Measurements from ENCODE around the gene IL13RA1.

IL13RA1 gene

GRCh38 chrX:118726887-118727685, at the start of gene IL13RA1:
Gene IL13RA1, plus strand, starts transcription at chrX:118727606. Its CDS starts 33 bp downstream, at chrX:118727639.
- Histone ChIP-seq H3K9ac (ENCODE audit: low read depth, low read length) (peak within 1 kb of the TSS; percentile 4), H3K27me3 (ENCODE audit: control insufficient read depth, insufficient read depth, low read length) (peaks cover 22% of the 10 kb centered on the region), H3K36me3 (ENCODE audit: control insufficient read depth, insufficient read depth, low read length) (no peaks in the 10 kb centered on the region)

GRCh38 chrX:118679290-118679689, 48.1 kb upstream of the IL13RA1 start:
- H3K4me3 ChIP-seq (ENCODE audit: low read depth, low read length) = no peak overlapping the region
- H3K27me3 ChIP-seq (ENCODE audit: control insufficient read depth, insufficient read depth, low read length) = no peaks in the 10 kb centered on the region
- H3K9ac ChIP-seq (ENCODE audit: low read depth, low read length) = no peak overlapping the region
- no peaks in the 10 kb centered on the region for H3K9me3 ChIP-seq (ENCODE audit: control insufficient read depth, insufficient read depth, low read length)
- H3K36me3 ChIP-seq (ENCODE audit: control insufficient read depth, insufficient read depth, low read length) = no peaks in the 10 kb centered on the region
- H3K4me1 ChIP-seq (ENCODE audit: control insufficient read depth, insufficient read depth, low read length) = no peaks in the 10 kb centered on the region

More at GRCh38 chrX:118726887-118727685, at the start of gene IL13RA1:
- H3K9me3 ChIP-seq (ENCODE audit: control insufficient read depth, insufficient read depth, low read length) = no peaks in the 10 kb centered on the region
- H3K4me3 ChIP-seq (ENCODE audit: low read depth, low read length) = peak within 1 kb of the TSS; percentile 41
- no peaks in the 10 kb centered on the region for H3K4me1 ChIP-seq (ENCODE audit: control insufficient read depth, insufficient read depth, low read length)

GRCh38 chrX:118682258-118683014, 45.0 kb upstream of the IL13RA1 start:
- Histone ChIP-seq H3K36me3 (ENCODE audit: control insufficient read depth, insufficient read depth, low read length) (no peaks in the 10 kb centered on the region), H3K4me1 (ENCODE audit: control insufficient read depth, insufficient read depth, low read length) (no peaks in the 10 kb centered on the region), H3K9me3 (ENCODE audit: control insufficient read depth, insufficient read depth, low read length) (no peaks in the 10 kb centered on the region), H3K9ac (ENCODE audit: low read depth, low read length) (no peak overlapping the region), H3K4me3 (ENCODE audit: low read depth, low read length) (no peak overlapping the region), H3K27me3 (ENCODE audit: control insufficient read depth, insufficient read depth, low read length) (no peaks in the 10 kb centered on the region)

GRCh38 chrX:118685393-118685792, 42.0 kb upstream of the IL13RA1 start:
- H3K27me3 ChIP-seq (ENCODE audit: control insufficient read depth, insufficient read depth, low read length) = no peaks in the 10 kb centered on the region
- no peak overlapping the region for H3K4me3 ChIP-seq (ENCODE audit: low read depth, low read length)
- H3K36me3 ChIP-seq (ENCODE audit: control insufficient read depth, insufficient read depth, low read length) = no peaks in the 10 kb centered on the region
- no peaks in the 10 kb centered on the region for H3K4me1 ChIP-seq (ENCODE audit: control insufficient read depth, insufficient read depth, low read length)
- H3K9ac ChIP-seq (ENCODE audit: low read depth, low read length) = no peak overlapping the region
- H3K9me3 ChIP-seq (ENCODE audit: control insufficient read depth, insufficient read depth, low read length) = no peaks in the 10 kb centered on the region

GRCh38 chrX:118688935-118689334, 38.5 kb upstream of the IL13RA1 start:
- no peaks in the 10 kb centered on the region for H3K9me3 ChIP-seq (ENCODE audit: control insufficient read depth, insufficient read depth, low read length)
- H3K4me3 ChIP-seq (ENCODE audit: low read depth, low read length) = no peak overlapping the region
- H3K27me3 ChIP-seq (ENCODE audit: control insufficient read depth, insufficient read depth, low read length) = no peaks in the 10 kb centered on the region
- no peaks in the 10 kb centered on the region for H3K36me3 ChIP-seq (ENCODE audit: control insufficient read depth, insufficient read depth, low read length)
- H3K4me1 ChIP-seq (ENCODE audit: control insufficient read depth, insufficient read depth, low read length) = no peaks in the 10 kb centered on the region
- no peak overlapping the region for H3K9ac ChIP-seq (ENCODE audit: low read depth, low read length)

- H3K36me3 ChIP-seq (ENCODE audit: control insufficient read depth, insufficient read depth, low read length) = no peaks in the 10 kb centered on the region
- no peaks in the 10 kb centered on the region for H3K27me3 ChIP-seq (ENCODE audit: control insufficient read depth, insufficient read depth, low read length)
- H3K4me1 ChIP-seq (ENCODE audit: control insufficient read depth, insufficient read depth, low read length) = no peaks in the 10 kb centered on the region
- no peak overlapping the region for H3K4me3 ChIP-seq (ENCODE audit: low read depth, low read length)
- no peak overlapping the region for H3K9ac ChIP-seq (ENCODE audit: low read depth, low read length)
- H3K9me3 ChIP-seq (ENCODE audit: control insufficient read depth, insufficient read depth, low read length) = no peaks in the 10 kb centered on the region
Measured at GRCh38 chrX:118693843-118694242, 33.6 kb upstream of the IL13RA1 start.

GRCh38 chrX:118694638-118695037, 32.8 kb upstream of the IL13RA1 start:
- Histone ChIP-seq H3K9ac (ENCODE audit: low read depth, low read length) (no peak overlapping the region), H3K4me1 (ENCODE audit: control insufficient read depth, insufficient read depth, low read length) (no peaks in the 10 kb centered on the region), H3K4me3 (ENCODE audit: low read depth, low read length) (no peak overlapping the region), H3K27me3 (ENCODE audit: control insufficient read depth, insufficient read depth, low read length) (no peaks in the 10 kb centered on the region), H3K36me3 (ENCODE audit: control insufficient read depth, insufficient read depth, low read length) (no peaks in the 10 kb centered on the region), H3K9me3 (ENCODE audit: control insufficient read depth, insufficient read depth, low read length) (no peaks in the 10 kb centered on the region)

GRCh38 chrX:118698516-118699170, 28.8 kb upstream of the IL13RA1 start:
- no peaks in the 10 kb centered on the region for H3K4me1 ChIP-seq (ENCODE audit: control insufficient read depth, insufficient read depth, low read length)
- no peaks in the 10 kb centered on the region for H3K36me3 ChIP-seq (ENCODE audit: control insufficient read depth, insufficient read depth, low read length)
- H3K4me3 ChIP-seq (ENCODE audit: low read depth, low read length) = no peak overlapping the region
- H3K9ac ChIP-seq (ENCODE audit: low read depth, low read length) = no peak overlapping the region
- H3K27me3 ChIP-seq (ENCODE audit: control insufficient read depth, insufficient read depth, low read length) = no peaks in the 10 kb centered on the region
- no peaks in the 10 kb centered on the region for H3K9me3 ChIP-seq (ENCODE audit: control insufficient read depth, insufficient read depth, low read length)

GRCh38 chrX:118702741-118703140, 24.7 kb upstream of the IL13RA1 start:
- H3K4me3 ChIP-seq (ENCODE audit: low read depth, low read length) = no peak overlapping the region
- H3K27me3 ChIP-seq (ENCODE audit: control insufficient read depth, insufficient read depth, low read length) = no peaks in the 10 kb centered on the region
- H3K36me3 ChIP-seq (ENCODE audit: control insufficient read depth, insufficient read depth, low read length) = no peaks in the 10 kb centered on the region
- no peak overlapping the region for H3K9ac ChIP-seq (ENCODE audit: low read depth, low read length)
- no peaks in the 10 kb centered on the region for H3K9me3 ChIP-seq (ENCODE audit: control insufficient read depth, insufficient read depth, low read length)
- H3K4me1 ChIP-seq (ENCODE audit: control insufficient read depth, insufficient read depth, low read length) = no peaks in the 10 kb centered on the region

- no peak overlapping the region for H3K9ac ChIP-seq (ENCODE audit: low read depth, low read length)
- H3K9me3 ChIP-seq (ENCODE audit: control insufficient read depth, insufficient read depth, low read length) = no peaks in the 10 kb centered on the region
- no peaks in the 10 kb centered on the region for H3K27me3 ChIP-seq (ENCODE audit: control insufficient read depth, insufficient read depth, low read length)
- no peak overlapping the region for H3K4me3 ChIP-seq (ENCODE audit: low read depth, low read length)
- H3K4me1 ChIP-seq (ENCODE audit: control insufficient read depth, insufficient read depth, low read length) = no peaks in the 10 kb centered on the region
- H3K36me3 ChIP-seq (ENCODE audit: control insufficient read depth, insufficient read depth, low read length) = no peaks in the 10 kb centered on the region
Measured at GRCh38 chrX:118706681-118707080, 20.7 kb upstream of the IL13RA1 start.

GRCh38 chrX:118714521-118714920, 12.9 kb upstream of the IL13RA1 start:
- Histone ChIP-seq H3K27me3 (ENCODE audit: control insufficient read depth, insufficient read depth, low read length) (no peaks in the 10 kb centered on the region), H3K36me3 (ENCODE audit: control insufficient read depth, insufficient read depth, low read length) (no peaks in the 10 kb centered on the region), H3K9ac (ENCODE audit: low read depth, low read length) (no peak overlapping the region), H3K9me3 (ENCODE audit: control insufficient read depth, insufficient read depth, low read length) (no peaks in the 10 kb centered on the region), H3K4me1 (ENCODE audit: control insufficient read depth, insufficient read depth, low read length) (no peaks in the 10 kb centered on the region), H3K4me3 (ENCODE audit: low read depth, low read length) (no peak overlapping the region)

Data from iPS-15b (cell line).